ENCODE results near the gene SPTB.

DNA sequence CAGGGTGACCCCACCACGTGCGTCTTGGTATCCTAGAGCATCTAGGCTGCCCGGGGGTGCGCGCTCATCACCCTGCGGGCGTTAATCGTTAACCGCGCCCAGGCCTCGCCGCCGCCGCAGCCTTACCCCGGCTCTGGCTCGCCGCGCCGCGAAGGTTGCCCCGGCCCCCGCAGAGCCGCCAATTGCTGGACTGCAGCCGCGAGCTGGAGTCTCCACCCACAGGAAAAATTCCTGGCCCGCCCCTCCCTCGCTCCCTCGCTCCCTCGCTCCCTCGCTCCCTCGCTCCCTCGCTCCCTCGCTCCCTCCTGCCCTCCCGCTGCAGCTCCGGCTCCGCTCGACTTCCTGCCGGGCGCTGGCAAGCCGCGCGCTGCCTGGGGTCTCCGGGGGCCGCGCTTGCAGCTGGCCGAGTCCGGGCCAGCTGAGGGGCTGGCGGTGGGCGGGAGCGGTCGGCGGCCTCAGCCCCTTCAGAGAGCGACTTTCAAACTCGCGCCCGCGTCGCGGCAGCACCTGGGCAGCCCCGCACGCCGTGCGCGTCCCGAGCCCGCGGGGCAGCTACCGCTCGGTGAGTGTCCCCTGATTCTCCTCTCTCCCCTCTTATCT is 175.5 kb downstream of the SPTB start, which contains the start of gene PLEKHG3:
- TF ChIP-seq YY1 (IDR thresholded peaks at IDR 0.05; ENCODE audit: insufficient read depth, insufficient read length) (no peak), SUZ12 (IDR thresholded peaks at IDR 0.05; ENCODE audit: extremely low read depth, insufficient read depth, insufficient read length) (no peak), ZNF274 (IDR thresholded peaks at IDR 0.05; ENCODE audit: low read depth, low read length) (no peak)

Measured in NT2/D1 (cell line).